Muscle of leg (tissue), 16 donors: ENCODE measurements around the gene NDUFA7. TPM values are rescaled to one million over a fixed set of nuclear protein-coding genes. Genes with fewer than 3 reads are reported as not detected.
A peak's percentile ranks its signal among the peaks of the same experiment; 100 is the strongest.

Experiments used
- DNase-seq: peaks from one replicate; pipeline ENCODE4 v3.0.0; 2013
- H3K27ac ChIP-seq: one replicate; pipeline ENCODE4 v1.5.1; 2013; ENCODE audit warnings: mild to moderate bottlenecking, low read length, control low read depth
- H3K27me3 ChIP-seq: one replicate; pipeline ENCODE4 v1.6.1; 2013; ENCODE audit warnings: low read length; ENCODE audit not compliant: control insufficient read depth, insufficient read depth
- H3K36me3 ChIP-seq: one replicate; pipeline ENCODE4 v1.6.1; 2013; ENCODE audit warnings: low read length; ENCODE audit not compliant: control insufficient read depth, insufficient read depth
- H3K4me1 ChIP-seq: one replicate; pipeline ENCODE4 v1.6.1; 2013; ENCODE audit warnings: low read length; ENCODE audit not compliant: control insufficient read depth, insufficient read depth
- H3K4me3 ChIP-seq: one replicate; pipeline ENCODE4 v1.5.1; 2013; ENCODE audit warnings: low read length, control low read depth
- H3K9me3 ChIP-seq: replicated peaks from 2 replicates; pipeline ENCODE4 v1.6.1; 2013; ENCODE audit warnings: low read depth, low read length; ENCODE audit not compliant: control insufficient read depth
- WGBS: methylation state at CpG from one replicate; pipeline ENCODE4 v1.1.5; 2013; ENCODE audit warnings: missing lambda C conversion rate; ENCODE audit not compliant: insufficient coverage; 5-methylcytosine and 5-hydroxymethylcytosine counted together
- long read RNA-seq, 11 donors: transcript quantifications; one replicate each; lab custom pipeline, GENCODE V29; 2026
- polyA plus RNA-seq, 8 donors: library from polyadenylated mRNA; unstranded; fragments of 120-200 nt; gene quantifications; one replicate each; pipeline versions ENCODE4 v1.2.1 to v1.2.3, GENCODE V29; 2013; ENCODE audit warnings: inconsistent platforms in 1 of 8, low replicate concordance in 1 of 8; ENCODE audit not compliant: insufficient read length in 8 of 8, insufficient read depth in 1 of 8
- total RNA-seq: library from RNA; stranded (reverse); fragments of 120-200 nt; gene quantifications from one replicate; pipeline ENCODE4 v1.2.4, GENCODE V29; 2013

The NDUFA7 gene
- total RNA-seq = 54.7 TPM
- 10 to 100 TPM; 17.2 to 53.6 (median 37.1) TPM for polyA plus RNA-seq
- long read RNA-seq, donor 1, transcript NDUFA7-201 (4 exons, 601 nt) = major isoform, 16 of 19 reads
- long read RNA-seq, donor 1, partial matches to known transcripts = 0 of 19 reads
- long read RNA-seq, donor 1, other reads (novel, unspliced or antisense) = 0 of 19 reads
- long read RNA-seq, donor 2, transcript NDUFA7-201 (4 exons, 601 nt) = major isoform, 6 of 6 reads
- long read RNA-seq, donor 2, partial matches to known transcripts = 0 of 6 reads
- long read RNA-seq, donor 2, other reads (novel, unspliced or antisense) = 0 of 6 reads
- long read RNA-seq, donor 3, transcript NDUFA7-201 (4 exons, 601 nt) = major isoform, 29 of 34 reads
- long read RNA-seq, donor 3, partial matches to known transcripts = 0 of 34 reads
- long read RNA-seq, donor 3, other reads (novel, unspliced or antisense) = 0 of 34 reads
- long read RNA-seq, donor 4, transcript NDUFA7-201 (4 exons, 601 nt) = major isoform, 44 of 47 reads
- long read RNA-seq, donor 4, partial matches to known transcripts = 0 of 47 reads
- long read RNA-seq, donor 4, other reads (novel, unspliced or antisense) = 0 of 47 reads
- long read RNA-seq, donor 5, transcript NDUFA7-201 (4 exons, 601 nt) = major isoform, 88 of 92 reads
- long read RNA-seq, donor 5, partial matches to known transcripts = 0 of 92 reads
- long read RNA-seq, donor 5, other reads (novel, unspliced or antisense) = 0 of 92 reads
- long read RNA-seq, donor 6, transcript NDUFA7-201 (4 exons, 601 nt) = major isoform, 85 of 87 reads
- long read RNA-seq, donor 6, partial matches to known transcripts = 0 of 87 reads
- long read RNA-seq, donor 6, other reads (novel, unspliced or antisense) = 0 of 87 reads
- long read RNA-seq, donor 7, transcript NDUFA7-201 (4 exons, 601 nt) = major isoform, 49 of 54 reads
- long read RNA-seq, donor 7, transcript NDUFA7-205 (2 exons, 547 nt) = minor isoform, 5 of 54 reads
- long read RNA-seq, donor 7, partial matches to known transcripts = 0 of 54 reads
- long read RNA-seq, donor 7, other reads (novel, unspliced or antisense) = 0 of 54 reads
- long read RNA-seq, donor 8, transcript NDUFA7-201 (4 exons, 601 nt) = major isoform, 37 of 39 reads
- long read RNA-seq, donor 8, partial matches to known transcripts = 0 of 39 reads
- long read RNA-seq, donor 8, other reads (novel, unspliced or antisense) = 0 of 39 reads
- long read RNA-seq, donor 9, transcript NDUFA7-201 (4 exons, 601 nt) = major isoform, 44 of 50 reads
- long read RNA-seq, donor 9, transcript NDUFA7-205 (2 exons, 547 nt) = minor isoform, 5 of 50 reads
- long read RNA-seq, donor 9, partial matches to known transcripts = 0 of 50 reads
- long read RNA-seq, donor 9, other reads (novel, unspliced or antisense) = 0 of 50 reads
- long read RNA-seq, donor 10, transcript NDUFA7-201 (4 exons, 601 nt) = major isoform, 69 of 74 reads
- long read RNA-seq, donor 10, transcript NDUFA7-205 (2 exons, 547 nt) = minor isoform, 5 of 74 reads
- long read RNA-seq, donor 10, partial matches to known transcripts = 0 of 74 reads
- long read RNA-seq, donor 10, other reads (novel, unspliced or antisense) = 0 of 74 reads
- long read RNA-seq, donor 11, transcript NDUFA7-201 (4 exons, 601 nt) = major isoform, 48 of 51 reads
- long read RNA-seq, donor 11, partial matches to known transcripts = 0 of 51 reads
- long read RNA-seq, donor 11, other reads (novel, unspliced or antisense) = 0 of 51 reads

GRCh38 chr19:8321067-8321985 lies at the start of gene NDUFA7, which contains the start of gene RPS28:
NDUFA7 (minus strand) TSS chr19:8321375; CDS start chr19:8321358, 17 bp downstream.
RPS28 (plus strand) TSS chr19:8321496; CDS start chr19:8321531, 35 bp downstream.
- peak; percentile 98 for DNase-seq
- Histone ChIP-seq H3K27me3 (no peaks in the 10 kb centered on the region), H3K27ac (peak within 1 kb of the TSS; percentile 91), H3K4me1 (peaks cover 23% of the 10 kb centered on the region), H3K4me3 (peak within 1 kb of the TSS; percentile 87), H3K36me3 (peaks cover 30% of the 10 kb centered on the region), H3K9me3 (no peaks in the 10 kb centered on the region)
- WGBS = under 1% methylated on average over 71 of the region's 72 CpGs

GRCh38 chr19:8370176-8371010 lies 49.2 kb upstream of the NDUFA7 start:
- Histone ChIP-seq H3K27me3 (peaks cover 17% of the 10 kb centered on the region), H3K9me3 (no peaks in the 10 kb centered on the region), H3K36me3 (peaks cover 4% of the 10 kb centered on the region), H3K27ac (no peak overlapping the region), H3K4me3 (no peak overlapping the region), H3K4me1 (peaks cover 39% of the 10 kb centered on the region)
- 62% methylated on average over 5 of the region's 19 CpGs for WGBS
- DNase-seq = peak; percentile 61

- peak overlapping the region; percentile 13 for H3K4me3 ChIP-seq
- 20% methylated on average over 17 of the region's 23 CpGs for WGBS
- peaks cover 57% of the 10 kb centered on the region for H3K4me1 ChIP-seq
- H3K36me3 ChIP-seq = no peaks in the 10 kb centered on the region
- H3K9me3 ChIP-seq = no peaks in the 10 kb centered on the region
- H3K27ac ChIP-seq = peak overlapping the region; percentile 81
- peak; percentile 94 for DNase-seq
- peaks cover 42% of the 10 kb centered on the region for H3K27me3 ChIP-seq
These were observed 46.3 kb upstream of the NDUFA7 start for GRCh38 chr19:8367327-8368001.

GRCh38 chr19:8366961-8367326 lies 45.8 kb upstream of the NDUFA7 start:
- DNase-seq = peak; percentile 63
- H3K27ac ChIP-seq = peak overlapping the region; percentile 81
- 8% methylated on average over 8 of the region's 13 CpGs for WGBS

GRCh38 chr19:8366121-8366581 lies 45.0 kb upstream of the NDUFA7 start:
- H3K4me3 ChIP-seq = no peak overlapping the region
- no peak overlapping the region for H3K27ac ChIP-seq
- H3K4me1 ChIP-seq = peaks cover 66% of the 10 kb centered on the region
- H3K9me3 ChIP-seq = no peaks in the 10 kb centered on the region
- peaks cover 42% of the 10 kb centered on the region for H3K27me3 ChIP-seq
- 94% methylated on average over 9 of the region's 11 CpGs for WGBS
- no peak for DNase-seq
- H3K36me3 ChIP-seq = no peaks in the 10 kb centered on the region

More at GRCh38 chr19:8366961-8367326, 45.8 kb upstream of the NDUFA7 start:
- H3K4me1 ChIP-seq = peaks cover 62% of the 10 kb centered on the region
- H3K27me3 ChIP-seq = peaks cover 42% of the 10 kb centered on the region
- H3K4me3 ChIP-seq = no peak overlapping the region
- no peaks in the 10 kb centered on the region for H3K36me3 ChIP-seq
- no peaks in the 10 kb centered on the region for H3K9me3 ChIP-seq

- peak; percentile 85 for DNase-seq
- H3K4me1 ChIP-seq = peaks cover 55% of the 10 kb centered on the region
- under 1% methylated on average over 74 of the region's 81 CpGs for WGBS
These were observed 42.9 kb upstream of the NDUFA7 start, which contains the start of gene ANGPTL4 for GRCh38 chr19:8363803-8364771. ANGPTL4 (plus strand) TSS chr19:8364155; CDS start chr19:8364322, 167 bp downstream.

More at GRCh38 chr19:8363803-8364771, 42.9 kb upstream of the NDUFA7 start, which contains the start of gene ANGPTL4:
- Histone ChIP-seq H3K27ac (peak within 1 kb of the TSS; percentile 51), H3K4me3 (peak within 1 kb of the TSS; percentile 47), H3K9me3 (no peaks in the 10 kb centered on the region), H3K36me3 (no peaks in the 10 kb centered on the region), H3K27me3 (peaks cover 42% of the 10 kb centered on the region)
